Neuronal stem cell (in vitro differentiated cells): ENCODE data around the gene CCDC54.

ENCODE experiments used
- DNase-seq: peaks from one replicate; pipeline ENCODE4 v3.0.0-alpha.2; 2013; ENCODE audit warnings: low spot score
- H2AFZ ChIP-seq: one replicate; pipeline ENCODE4 v1.6.1; 2013; ENCODE audit warnings: mild to moderate bottlenecking, low read length, inconsistent platforms
- H2AK5ac ChIP-seq: 2 replicates; pipeline ENCODE4 v1.6.1; 2013; ENCODE audit warnings: low read depth, mild to moderate bottlenecking, inconsistent platforms, low read length, moderate library complexity, mixed read lengths
- H2BK120ac ChIP-seq: 2 replicates; pipeline ENCODE4 v1.6.1; 2013; ENCODE audit warnings: low read depth, mild to moderate bottlenecking, inconsistent platforms, low read length, moderate library complexity, mixed read lengths
- H2BK12ac ChIP-seq: one replicate; pipeline ENCODE4 v1.6.1; 2013; ENCODE audit warnings: low read length, inconsistent platforms
- H2BK15ac ChIP-seq: 2 replicates; pipeline ENCODE4 v1.6.1; 2013; ENCODE audit warnings: mild to moderate bottlenecking, low read length, inconsistent platforms, mixed read lengths
- H2BK5ac ChIP-seq: one replicate; pipeline ENCODE4 v1.6.1; 2013; ENCODE audit warnings: inconsistent platforms, mild to moderate bottlenecking, low read length, moderate library complexity
- H3K14ac ChIP-seq: one replicate; pipeline ENCODE4 v1.6.1; 2013; ENCODE audit warnings: low read length, inconsistent platforms
- H3K18ac ChIP-seq: 2 replicates; pipeline ENCODE4 v1.6.1; 2013; ENCODE audit warnings: low read length, inconsistent platforms
- H3K23ac ChIP-seq: 2 replicates; pipeline ENCODE4 v1.6.1; 2013; ENCODE audit warnings: low read depth, mild to moderate bottlenecking, mixed read lengths, low read length, inconsistent platforms; ENCODE audit not compliant: poor library complexity
- H3K27ac ChIP-seq: replicated peaks from 3 replicates; pipeline ENCODE4 v1.5.1; 2013; ENCODE audit warnings: low read length, inconsistent platforms
- H3K27me3 ChIP-seq, 3 experiments: 2 replicates each; pipeline ENCODE4 v1.6.1; 2013; ENCODE audit warnings: low read length in 3 of 3, mild to moderate bottlenecking in 2 of 3, inconsistent platforms in 1 of 3, low read depth in 1 of 3, mixed read lengths in 1 of 3, moderate library complexity in 1 of 3; ENCODE audit not compliant: control insufficient read depth in 3 of 3, insufficient read depth in 3 of 3
- H3K36me3 ChIP-seq, 2 donors: replicated peaks in 1 of 2; 2 replicates each; pipeline ENCODE4 v1.6.1; 2013; ENCODE audit warnings: low read length in 2 of 2; ENCODE audit not compliant: control insufficient read depth in 2 of 2, insufficient read depth in 2 of 2
- H3K4ac ChIP-seq: 2 replicates; pipeline ENCODE4 v1.6.1; 2013; ENCODE audit warnings: inconsistent platforms, mild to moderate bottlenecking, low read length, moderate library complexity
- H3K4me1 ChIP-seq, 2 donors: 1 replicate in 1 of 2; 2 replicates in 1 of 2; pipeline ENCODE4 v1.6.1; 2013; ENCODE audit warnings: low read length in 2 of 2, low read depth in 1 of 2; ENCODE audit not compliant: control insufficient read depth in 2 of 2, insufficient read depth in 1 of 2
- H3K4me2 ChIP-seq: one replicate; pipeline ENCODE4 v1.6.1; 2013; ENCODE audit warnings: mild to moderate bottlenecking, low read length, inconsistent platforms; ENCODE audit not compliant: insufficient read depth, poor library complexity, severe bottlenecking
- H3K4me3 ChIP-seq, 2 donors: 2 replicates each; pipeline ENCODE4 v1.5.1; 2013; ENCODE audit warnings: low read length in 2 of 2, mild to moderate bottlenecking in 2 of 2, inconsistent platforms in 1 of 2, moderate library complexity in 1 of 2
- H3K79me1 ChIP-seq: one replicate; pipeline ENCODE4 v1.6.1; 2013; ENCODE audit warnings: low read depth, mild to moderate bottlenecking, inconsistent platforms, low read length, moderate library complexity
- H3K9ac ChIP-seq: one replicate; pipeline ENCODE4 v1.6.1; 2013; ENCODE audit warnings: mild to moderate bottlenecking, low read depth, low read length, inconsistent platforms; ENCODE audit not compliant: poor library complexity
- H3K9me3 ChIP-seq, 2 donors: replicated peaks in 1 of 2; 2 replicates each; pipeline versions ENCODE3 to v1.6.1; 2013; ENCODE audit warnings: low read length in 2 of 2, mild to moderate bottlenecking in 2 of 2, inconsistent platforms in 1 of 2, low read depth in 1 of 2, mixed read lengths in 1 of 2, moderate library complexity in 1 of 2; ENCODE audit not compliant: control insufficient read depth in 2 of 2, insufficient read depth in 1 of 2
- H4K8ac ChIP-seq: one replicate; pipeline ENCODE4 v1.6.1; 2013; ENCODE audit warnings: low read depth, mild to moderate bottlenecking, inconsistent platforms, low read length, moderate library complexity
- H4K91ac ChIP-seq: one replicate; pipeline ENCODE4 v1.6.1; 2013; ENCODE audit warnings: low read length, low read depth, mild to moderate bottlenecking, inconsistent platforms; ENCODE audit not compliant: poor library complexity
- WGBS, 2 donors: extraction: QIAGEN DNeasy Blood & Tissue Kit; methylation state at CpG; one replicate each; pipeline ENCODE4 v1.1.7; 2013; ENCODE audit warnings: missing lambda C conversion rate in 2 of 2, mixed read lengths in 1 of 2; ENCODE audit not compliant: insufficient read length in 2 of 2, insufficient replicate concordance in 1 of 2; ENCODE audit errors: extremely low coverage in 2 of 2; 5-methylcytosine and 5-hydroxymethylcytosine counted together

The CCDC54 gene

DNA sequence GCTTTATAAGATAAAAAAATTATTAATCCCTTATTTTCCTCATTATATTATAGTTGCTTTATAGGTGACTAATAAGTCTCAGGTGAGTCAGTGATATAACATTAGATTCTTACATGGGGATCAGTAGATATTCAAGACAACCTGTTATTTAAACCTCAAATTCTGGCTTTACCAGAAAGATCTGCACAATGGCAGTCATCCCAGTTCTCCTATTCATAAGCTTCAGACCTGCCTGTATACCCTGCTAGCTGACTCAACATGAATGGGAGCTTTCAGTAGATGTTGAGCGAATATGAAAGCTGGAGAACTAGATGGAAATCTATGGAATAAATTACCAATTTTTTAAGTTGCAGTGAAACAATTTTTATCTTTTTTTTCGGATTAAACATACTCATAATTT lies 20.5 kb upstream of the CCDC54 start:
- Histone ChIP-seq H2BK120ac (no peak overlapping the region), H3K23ac (no peak overlapping the region), H3K4me2 (no peak overlapping the region), H3K27ac (no peak overlapping the region), H4K8ac (no peak overlapping the region), H3K9me3 (peaks cover 0 to 2% of the 10 kb centered on the region in 2 donors), H2AK5ac (no peak overlapping the region), H2BK5ac (no peak overlapping the region), H3K4ac (no peak overlapping the region), H3K79me1 (no peaks in the 10 kb centered on the region), H3K14ac (no peak overlapping the region), H3K9ac (no peak overlapping the region), H3K36me3 (no peaks in the 10 kb centered on the region), H4K91ac (no peak overlapping the region), H3K4me3 (no peak overlapping the region), H2BK15ac (no peak overlapping the region), H3K4me1 (no peaks in the 10 kb centered on the region), H2BK12ac (no peak overlapping the region), H2AFZ (no peak overlapping the region), H3K27me3 (no peaks in the 10 kb centered on the region), H3K18ac (no peak overlapping the region)
- DNase-seq: no peak
- WGBS, 2 donors: no CpG with 5 or more reads among the region's 2 CpGs

- peaks cover 0 to under 1% of the 10 kb centered on the region in 2 donors for H3K4me1 ChIP-seq
- H3K4ac ChIP-seq: no peak overlapping the region
- no peak overlapping the region for H3K27ac ChIP-seq
- H3K36me3 ChIP-seq: no peaks in the 10 kb centered on the region
- H3K9ac ChIP-seq: peak overlapping the region; percentile 34
- no peak overlapping the region for H3K4me2 ChIP-seq
- no peak overlapping the region for H2BK15ac ChIP-seq
- no peak overlapping the region for H3K4me3 ChIP-seq
- H4K91ac ChIP-seq: no peak overlapping the region
- DNase-seq: no peak
- H2BK120ac ChIP-seq: no peak overlapping the region
- H3K14ac ChIP-seq: no peak overlapping the region
- H3K9me3 ChIP-seq: peaks cover 0 to 2% of the 10 kb centered on the region in 2 donors
- no peak overlapping the region for H3K18ac ChIP-seq
- no peak overlapping the region for H2AK5ac ChIP-seq
- no peak overlapping the region for H4K8ac ChIP-seq
- no peaks in the 10 kb centered on the region for H3K27me3 ChIP-seq
- no CpG with 5 or more reads among the region's 3 CpGs for WGBS, 2 donors
- no peak overlapping the region for H2AFZ ChIP-seq
- no peak overlapping the region for H2BK12ac ChIP-seq
- H2BK5ac ChIP-seq: no peak overlapping the region
- H3K23ac ChIP-seq: no peak overlapping the region
- no peaks in the 10 kb centered on the region for H3K79me1 ChIP-seq
Observed at GRCh38 chr3:107361633-107362032, 15.6 kb upstream of the CCDC54 start.

GRCh38 chr3:107365051-107365450 lies 12.2 kb upstream of the CCDC54 start:
- Histone ChIP-seq H2BK12ac (no peak overlapping the region), H3K36me3 (no peaks in the 10 kb centered on the region), H3K79me1 (no peaks in the 10 kb centered on the region), H3K18ac (no peak overlapping the region), H3K14ac (no peak overlapping the region), H3K4me1 (peaks cover 0 to 1% of the 10 kb centered on the region in 2 donors), H2BK5ac (no peak overlapping the region), H3K27me3 (no peaks in the 10 kb centered on the region), H3K27ac (no peak overlapping the region), H3K9ac (no peak overlapping the region), H4K8ac (no peak overlapping the region), H3K4me3 (no peak overlapping the region), H4K91ac (no peak overlapping the region), H2AK5ac (no peak overlapping the region), H3K4ac (no peak overlapping the region), H3K9me3 (peaks cover 0 to 2% of the 10 kb centered on the region in 2 donors), H3K23ac (no peak overlapping the region), H2BK120ac (no peak overlapping the region), H2BK15ac (no peak overlapping the region), H2AFZ (no peak overlapping the region), H3K4me2 (no peak overlapping the region)
- no CpG with 5 or more reads among the region's 4 CpGs for WGBS, 2 donors
- no peak for DNase-seq

- no peak overlapping the region for H3K23ac ChIP-seq
- no peak overlapping the region for H2BK5ac ChIP-seq
- H3K4ac ChIP-seq: no peak overlapping the region
- H3K27ac ChIP-seq: no peak overlapping the region
- no peaks in the 10 kb centered on the region for H3K9me3 ChIP-seq
- no peak overlapping the region for H3K4me2 ChIP-seq
- no peak overlapping the region for H3K9ac ChIP-seq
- H2AK5ac ChIP-seq: no peak overlapping the region
- no peak overlapping the region for H2BK12ac ChIP-seq
- no peak overlapping the region for H2BK120ac ChIP-seq
- H3K18ac ChIP-seq: no peak overlapping the region
- H4K91ac ChIP-seq: no peak overlapping the region
- no peak overlapping the region for H4K8ac ChIP-seq
- no peak overlapping the region for H3K4me3 ChIP-seq
- H2BK15ac ChIP-seq: no peak overlapping the region
- no peaks in the 10 kb centered on the region for H3K27me3 ChIP-seq
- no peak overlapping the region for H3K14ac ChIP-seq
- H3K36me3 ChIP-seq: no peaks in the 10 kb centered on the region
- H2AFZ ChIP-seq: peak overlapping the region; percentile 33
- DNase-seq: no peak
- WGBS, 2 donors: no CpG with 5 or more reads among the region's 3 CpGs
- peaks cover 0 to 1% of the 10 kb centered on the region in 2 donors for H3K4me1 ChIP-seq
- H3K79me1 ChIP-seq: no peaks in the 10 kb centered on the region
Observed at GRCh38 chr3:107366766-107367165, 10.5 kb upstream of the CCDC54 start.
